H9 (cell line): ENCODE measurements around the gene MAPK6. TPM values are rescaled to one million over a fixed set of nuclear protein-coding genes. Genes with fewer than 3 reads are reported as not detected.

ENCODE experiments used
- DNase-seq: peaks from one replicate; pipeline ENCODE4 v3.0.0-alpha.2; 2017
- H2AFZ ChIP-seq: one replicate; pipeline ENCODE4 v1.6.1; 2013; ENCODE audit warnings: mild to moderate bottlenecking, low read length, control low read depth, moderate library complexity
- H2AK5ac ChIP-seq: 2 replicates; pipeline ENCODE4 v1.6.1; 2013; ENCODE audit warnings: low read length, control low read depth, mixed read lengths; ENCODE audit not compliant: insufficient read length
- H2BK120ac ChIP-seq: one replicate; pipeline ENCODE4 v1.6.1; 2013; ENCODE audit warnings: low read depth, mild to moderate bottlenecking, low read length, control low read depth, inconsistent platforms; ENCODE audit not compliant: poor library complexity, severe bottlenecking
- H2BK12ac ChIP-seq: 2 replicates; pipeline ENCODE4 v1.6.1; 2013; ENCODE audit warnings: low read length, control low read depth, mixed read lengths, low read depth; ENCODE audit not compliant: insufficient read length
- H2BK15ac ChIP-seq: 2 replicates; pipeline ENCODE4 v1.6.1; 2013; ENCODE audit warnings: low read depth, low read length, control low read depth
- H2BK20ac ChIP-seq: one replicate; pipeline ENCODE4 v1.6.1; 2013; ENCODE audit warnings: low read depth, mild to moderate bottlenecking, low read length, control low read depth, inconsistent platforms; ENCODE audit not compliant: poor library complexity, severe bottlenecking
- H2BK5ac ChIP-seq: 2 replicates; pipeline ENCODE4 v1.6.1; 2013; ENCODE audit warnings: low read length, control low read depth, mixed read lengths; ENCODE audit not compliant: insufficient read length
- H3K14ac ChIP-seq: 2 replicates; pipeline ENCODE4 v1.6.1; 2013; ENCODE audit warnings: low read length, control low read depth; ENCODE audit not compliant: insufficient read depth
- H3K18ac ChIP-seq: 2 replicates; pipeline ENCODE4 v1.6.1; 2013; ENCODE audit warnings: low read depth, mild to moderate bottlenecking, mixed read lengths, low read length, control low read depth; ENCODE audit not compliant: insufficient read length
- H3K23ac ChIP-seq: 2 replicates; pipeline ENCODE4 v1.6.1; 2013; ENCODE audit warnings: low read length, control low read depth, mixed read lengths, low read depth; ENCODE audit not compliant: insufficient read length
- H3K23me2 ChIP-seq: 2 replicates; pipeline ENCODE4 v1.6.1; 2013; ENCODE audit warnings: low read depth, mild to moderate bottlenecking, mixed read lengths, low read length, control low read depth; ENCODE audit not compliant: insufficient read length, poor library complexity, severe bottlenecking
- H3K27ac ChIP-seq: 2 replicates; pipeline ENCODE4 v1.5.1; 2013; ENCODE audit warnings: low read length, control low read depth, mixed read lengths, low read depth; ENCODE audit not compliant: insufficient read length
- H3K27me3 ChIP-seq: 2 replicates; pipeline ENCODE4 v1.6.1; 2013; ENCODE audit warnings: low read length, control low read depth, inconsistent platforms; ENCODE audit not compliant: insufficient read depth
- H3K4ac ChIP-seq: 2 replicates; pipeline ENCODE4 v1.6.1; 2013; ENCODE audit warnings: low read depth, mild to moderate bottlenecking, control low read depth, inconsistent platforms, low read length, moderate library complexity
- H3K4me1 ChIP-seq: 2 replicates; pipeline ENCODE4 v1.6.1; 2013; ENCODE audit warnings: low read length, control low read depth, inconsistent platforms; ENCODE audit not compliant: insufficient read depth
- H3K4me2 ChIP-seq: 2 replicates; pipeline ENCODE4 v1.6.1; 2013; ENCODE audit warnings: low read length, control low read depth, mixed read lengths; ENCODE audit not compliant: insufficient read length, insufficient read depth
- H3K56ac ChIP-seq: 2 replicates; pipeline ENCODE4 v1.6.1; 2013; ENCODE audit warnings: low read depth, mild to moderate bottlenecking, mixed read lengths, low read length, control low read depth; ENCODE audit not compliant: insufficient read length
- H3K79me1 ChIP-seq: 2 replicates; pipeline ENCODE4 v1.6.1; 2013; ENCODE audit warnings: low read depth, mild to moderate bottlenecking, moderate library complexity, low read length, control low read depth, inconsistent platforms; ENCODE audit not compliant: insufficient read depth, poor library complexity, severe bottlenecking
- H3K79me2 ChIP-seq: 2 replicates; pipeline ENCODE4 v1.6.1; 2013; ENCODE audit warnings: low read length, control low read depth, inconsistent platforms; ENCODE audit not compliant: insufficient read depth
- H3K9ac ChIP-seq: 2 replicates; pipeline ENCODE4 v1.6.1; 2013; ENCODE audit warnings: low read length, control low read depth, mixed read lengths; ENCODE audit not compliant: insufficient read length; ENCODE audit errors: extremely low read depth
- H3K9me3 ChIP-seq: one replicate; pipeline ENCODE4 v1.6.1; 2013; ENCODE audit warnings: low read depth, low read length, inconsistent platforms; ENCODE audit not compliant: control insufficient read depth
- H3T11ph ChIP-seq: one replicate; pipeline ENCODE4 v1.6.1; 2013; ENCODE audit warnings: mild to moderate bottlenecking, low read length, control low read depth, inconsistent platforms
- H4K20me1 ChIP-seq: one replicate; pipeline ENCODE4 v1.6.1; 2013; ENCODE audit not compliant: control insufficient read depth, insufficient read length, insufficient read depth
- H4K5ac ChIP-seq: 2 replicates; pipeline ENCODE4 v1.6.1; 2013; ENCODE audit warnings: low read depth, mild to moderate bottlenecking, mixed read lengths, low read length, control low read depth; ENCODE audit not compliant: insufficient read length
- H4K8ac ChIP-seq: replicated peaks from 2 replicates; pipeline ENCODE4 v1.6.1; 2013; ENCODE audit warnings: low read length, control low read depth, mixed read lengths, low read depth; ENCODE audit not compliant: insufficient read length
- H4K91ac ChIP-seq: 2 replicates; pipeline ENCODE4 v1.6.1; 2013; ENCODE audit warnings: low read depth, mild to moderate bottlenecking, moderate library complexity, mixed read lengths, low read length, control low read depth; ENCODE audit not compliant: insufficient read length
- H3K27ac Mint-ChIP-seq, 3 experiments: 2 replicates in 2 of 3; 3 replicates in 1 of 3; pipeline ENCODE4 v1.8.0; 2020 to 2021; ENCODE audit warnings: mixed read lengths in 3 of 3, mild to moderate bottlenecking in 1 of 3, moderate library complexity in 1 of 3
- H3K27me3 Mint-ChIP-seq: 2 replicates; pipeline ENCODE4 v1.8.0; 2021; ENCODE audit warnings: low read depth, mild to moderate bottlenecking, moderate library complexity, mixed read lengths
- H3K36me3 Mint-ChIP-seq, 3 experiments: 2 replicates in 2 of 3; 3 replicates in 1 of 3; pipeline ENCODE4 v1.8.0; 2020 to 2021; ENCODE audit warnings: low read depth in 3 of 3, mixed read lengths in 3 of 3; ENCODE audit not compliant: insufficient read depth in 1 of 3
- H3K4me1 Mint-ChIP-seq, 2 experiments: 2 replicates each; pipeline ENCODE4 v1.8.0; 2020; ENCODE audit warnings: mixed read lengths in 2 of 2
- H3K4me3 Mint-ChIP-seq, 2 experiments: 2 replicates in 1 of 2; 3 replicates in 1 of 2; pipeline ENCODE4 v1.8.0; 2020 to 2021; ENCODE audit warnings: mild to moderate bottlenecking in 2 of 2, mixed read lengths in 2 of 2, moderate library complexity in 1 of 2
- H3K9me3 Mint-ChIP-seq, 2 experiments: 2 replicates in 1 of 2; 3 replicates in 1 of 2; pipeline ENCODE4 v1.8.0; 2020; ENCODE audit warnings: mild to moderate bottlenecking in 2 of 2, mixed read lengths in 2 of 2, moderate library complexity in 1 of 2
- CTCF ChIP-seq: fragments of 200-600 bp; sonication (generic); conservative IDR thresholded peaks from 3 replicates; pipeline ENCODE4 v1.8.0; 2021; ENCODE audit warnings: antibody characterized with exemption, mild to moderate bottlenecking
- WGBS: extraction: QIAGEN DNeasy Blood & Tissue Kit; methylation state at CpG from one replicate; pipeline ENCODE4 v1.1.7; 2013; ENCODE audit warnings: missing lambda C conversion rate, low lambda C conversion rate, mixed read lengths; ENCODE audit not compliant: insufficient read length; ENCODE audit errors: extremely low coverage; 5-methylcytosine and 5-hydroxymethylcytosine counted together
- total RNA-seq: library from RNA; stranded (reverse); gene quantifications from 2 replicates; pipeline ENCODE4 v1.2.1, GENCODE V29; 2021

The MAPK6 gene
- total RNA-seq, 1 experiment from 2014 or later: 88.6 TPM

DNA sequence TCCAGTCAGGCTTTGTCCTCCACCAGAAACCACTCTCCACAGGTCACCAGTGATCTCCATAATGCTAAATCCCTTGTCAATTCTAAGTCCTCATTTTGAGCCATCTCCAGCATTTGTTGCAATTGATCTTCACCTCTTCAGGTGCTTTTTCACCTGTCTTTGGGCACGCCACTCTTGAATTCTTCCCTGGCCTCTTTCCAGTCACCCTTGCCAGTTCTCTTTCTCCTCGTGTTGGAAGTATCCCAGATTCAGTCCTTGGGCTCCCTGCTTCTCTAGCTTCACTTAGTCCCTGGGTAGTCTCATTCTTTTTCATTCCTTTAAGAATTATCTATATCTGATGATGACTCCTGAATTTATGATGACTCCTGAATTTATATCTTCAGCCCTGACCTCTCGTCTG is 37.5 kb downstream of the MAPK6 start:
- H3K27me3 Mint-ChIP-seq: no peaks in the 10 kb centered on the region
- H3K36me3 Mint-ChIP-seq: peaks cover 18 to 57% (median 42%) of the 10 kb centered on the region in 3 experiments
- H4K91ac ChIP-seq: no peak overlapping the region
- H3K27ac ChIP-seq: no peak overlapping the region
- H3K4me1 ChIP-seq: no peaks in the 10 kb centered on the region
- H3K23ac ChIP-seq: no peak overlapping the region
- H3K23me2 ChIP-seq: no peaks in the 10 kb centered on the region
- no CpG with 5 or more reads among the region's 3 CpGs for WGBS
- H2BK5ac ChIP-seq: no peak overlapping the region
- no peak for TF ChIP-seq CTCF
- no peaks in the 10 kb centered on the region for H3K4me1 Mint-ChIP-seq
- H2BK15ac ChIP-seq: no peak overlapping the region; the same call in 1 of the 2 replicates
- no peaks in the 10 kb centered on the region for H3K9me3 ChIP-seq
- no peak for DNase-seq
- no peak overlapping the region for H3K9ac ChIP-seq
- 0 out of 2 replicates have a peak, but pooled peaks cover 1% of the 10 kb centered on the region for H3K79me2 ChIP-seq
- H3K18ac ChIP-seq: no peak overlapping the region
- no peak overlapping the region for H3K4me3 Mint-ChIP-seq
- H3K4ac ChIP-seq: no peak overlapping the region
- no peak overlapping the region for H2BK20ac ChIP-seq
- peaks cover 0 to 3% of the 10 kb centered on the region in 2 experiments; a peak in 1 of 5 replicates for H3K9me3 Mint-ChIP-seq
- no peak overlapping the region for H4K5ac ChIP-seq
- no peak overlapping the region for H3K27ac Mint-ChIP-seq
- H3K14ac ChIP-seq: no peak overlapping the region
- H4K20me1 ChIP-seq: no peaks in the 10 kb centered on the region
- H3K79me1 ChIP-seq: peaks cover 3% of the 10 kb centered on the region
- H2BK120ac ChIP-seq: no peak overlapping the region
- H2BK12ac ChIP-seq: no peak overlapping the region
- no peak overlapping the region for H4K8ac ChIP-seq
- H3K56ac ChIP-seq: no peak overlapping the region
- no peak overlapping the region for H3T11ph ChIP-seq
- H2AFZ ChIP-seq: no peak overlapping the region
- no peak overlapping the region for H3K4me2 ChIP-seq
- H3K27me3 ChIP-seq: no peaks in the 10 kb centered on the region
- H2AK5ac ChIP-seq: no peak overlapping the region
